Measurements from ENCODE around the gene PVALB.

DNA sequence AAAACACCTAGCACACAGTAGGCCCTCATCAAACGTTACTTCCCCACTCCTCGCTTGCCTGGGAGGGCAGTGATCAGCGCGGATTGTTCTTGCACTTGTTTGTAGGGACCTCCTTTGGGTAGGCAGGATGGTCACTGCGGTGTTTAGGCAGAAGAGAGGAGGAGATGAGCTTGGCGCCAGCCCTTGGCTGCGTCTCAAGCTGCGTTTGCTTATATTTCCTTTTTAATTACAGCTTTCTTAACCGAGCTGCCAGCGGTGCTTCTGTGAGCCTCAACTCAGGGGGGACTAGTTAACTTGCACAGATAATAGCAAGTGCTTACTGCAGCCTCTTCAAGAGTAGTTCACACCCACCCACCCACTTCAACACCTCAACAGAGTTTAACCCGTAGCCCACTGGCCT lies 56.0 kb downstream of the PVALB start:
- TF ChIP-seq CTCF (IDR thresholded peaks at IDR 0.05; ENCODE audit: extremely low read depth in 1 of 2, insufficient read depth in 1 of 2, low read depth in 1 of 2, low read length in 2 of 2) (no peak), POLR2AphosphoS5 (IDR thresholded peaks at IDR 0.05; ENCODE audit: insufficient read depth, low read depth, low read length) (no peak), POLR2A (IDR thresholded peaks at IDR 0.05; ENCODE audit: low read depth, low read length) (no peak), JUN (IDR thresholded peaks at IDR 0.05; ENCODE audit: borderline replicate concordance, insufficient read depth, insufficient read length, low read depth) (no peak), FOS (IDR thresholded peaks at IDR 0.05; ENCODE audit: borderline replicate concordance, insufficient read depth, low read length) (no peak)
